Uterus (tissue), 4 donors: ENCODE data around the gene RNF225. TPM values are rescaled to one million over a fixed set of nuclear protein-coding genes. Genes with fewer than 3 reads are reported as not detected.
"Not testable (repeated sequence)": the region's sequence is repeated elsewhere in the genome, so short reads cannot be mapped to it uniquely, and the experiment has no call there.

Experiments used
- DNase-seq, 2 donors: peaks; one replicate each; pipeline ENCODE4 v3.0.0-alpha.2; 2019 to 2020
- H3K27ac ChIP-seq, 2 donors: fragments of 200-600 bp; sonication (generic); 1 replicate in 1 of 2; 2 replicates in 1 of 2; pipeline ENCODE4 v1.5.1; 2016 to 2018
- H3K27me3 ChIP-seq, 2 donors: fragments of 200-600 bp; sonication (generic); one replicate each; pipeline ENCODE4 v1.5.1; 2018 to 2019; ENCODE audit warnings: control low read depth in 1 of 2
- H3K36me3 ChIP-seq, 2 donors: fragments of 200-600 bp; sonication (generic); one replicate each; pipeline ENCODE4 v1.5.1; 2019; ENCODE audit warnings: control low read depth in 1 of 2
- H3K4me1 ChIP-seq, 2 donors: fragments of 200-600 bp; sonication (generic); one replicate each; pipeline ENCODE4 v1.5.1; 2018 to 2019; ENCODE audit warnings: control low read depth in 1 of 2
- H3K4me3 ChIP-seq, 2 donors: fragments of 200-600 bp; sonication (generic); 1 replicate in 1 of 2; 2 replicates in 1 of 2; pipeline ENCODE4 v1.5.1; 2018 to 2019; ENCODE audit warnings: mild to moderate bottlenecking in 1 of 2
- H3K9me3 ChIP-seq, 2 donors: fragments of 200-600 bp; sonication (generic); one replicate each; pipeline ENCODE4 v1.5.1; 2019; ENCODE audit warnings: control low read depth in 1 of 2
- POLR2A ChIP-seq, 2 donors: fragments of 450-650 bp; IDR thresholded peaks; one replicate each; pipeline ENCODE4 v1.6.1; 2016; ENCODE audit warnings: antibody characterized with exemption in 2 of 2, mild to moderate bottlenecking in 1 of 2, moderate library complexity in 1 of 2
- intact Hi-C: fragments of 100-400 bp; cut with DNase I; formaldehyde crosslinking; loops from one replicate; pipeline ENCODE4 v1.15.1; 2023; ENCODE audit warnings: low total_unique reads
- total RNA-seq, 4 donors: library from RNA; depleted of rRNA in 3 of 4; stranded (reverse); fragments of >200 nt in 3 of 4; gene quantifications; one replicate each; pipeline versions ENCODE4 v1.1.0 to v1.2.4, GENCODE V29; 2014 to 2023
- TF ChIP-seq, protein P1 (sequence below), 4 experiments: fragments of 200-600 bp in 2 of 4; fragments of 450-650 bp in 2 of 4; sonication (generic) in 2 of 4; IDR thresholded peaks; one replicate each; pipeline ENCODE4 v1.5.1; 2016 to 2019; ENCODE audit warnings: antibody characterized with exemption in 4 of 4, mild to moderate bottlenecking in 2 of 4, moderate library complexity in 1 of 4
- donor health status: DM: yes; HTN: yes; CAD: no.

The RNF225 gene
- total RNA-seq, result not detected

DNA sequence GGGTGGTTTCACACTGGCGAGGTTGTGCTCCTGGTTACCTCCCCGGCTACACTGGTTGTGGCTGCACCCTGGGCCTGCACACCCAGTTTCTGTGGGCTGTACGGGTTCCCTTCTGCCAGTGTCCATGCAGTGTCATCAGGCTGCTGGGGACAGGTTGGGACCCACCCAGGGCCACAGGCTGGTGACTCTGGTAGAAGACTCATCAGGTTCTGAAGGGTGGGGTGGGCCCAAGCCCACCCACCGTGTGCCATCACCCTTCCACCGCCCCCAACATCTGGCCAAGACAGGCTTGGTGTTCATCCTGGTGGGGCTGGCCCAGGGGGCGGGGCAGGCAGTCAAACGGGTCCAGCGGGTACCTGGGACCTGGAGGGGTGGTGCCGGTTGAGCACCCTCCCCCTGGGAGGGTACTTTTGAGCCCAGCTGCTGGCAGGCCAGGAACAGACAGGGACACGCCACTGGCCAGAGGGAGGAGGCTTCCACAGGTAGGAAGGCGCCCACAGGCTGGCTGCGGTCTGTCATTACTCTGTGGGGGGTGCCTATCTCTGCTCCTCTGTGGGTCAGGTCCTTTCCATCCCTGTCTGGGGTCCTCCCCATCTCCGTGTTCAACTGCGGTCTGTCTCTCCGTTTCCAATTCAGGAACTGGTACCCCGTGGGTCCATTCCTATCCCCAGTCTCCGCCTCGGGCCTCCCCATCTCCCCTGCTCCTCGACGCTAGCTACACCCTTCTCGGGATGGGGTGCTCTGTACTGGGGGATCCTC, at the start of gene RNF225:
TSS of gene RNF225 (plus strand) at position 437 of the 759 bp plus-strand sequence. CDS start 434 bp downstream, outside the sequence.
- Histone ChIP-seq H3K27me3 (peaks cover 0 to 5% of the 10 kb centered on the region in 2 donors), H3K27ac (no peak within 1 kb of the TSS), H3K4me1 (peaks cover 0 to 7% of the 10 kb centered on the region in 2 donors), H3K9me3 (no peaks in the 10 kb centered on the region), H3K4me3 (no peak within 1 kb of the TSS), H3K36me3 (no peaks in the 10 kb centered on the region)
- intact Hi-C loops, result no loop called here
- no peak for DNase-seq
- no peak for TF ChIP-seq POLR2A (IDR thresholded peaks at IDR 0.05)
- TF ChIP-seq, protein P1, sequence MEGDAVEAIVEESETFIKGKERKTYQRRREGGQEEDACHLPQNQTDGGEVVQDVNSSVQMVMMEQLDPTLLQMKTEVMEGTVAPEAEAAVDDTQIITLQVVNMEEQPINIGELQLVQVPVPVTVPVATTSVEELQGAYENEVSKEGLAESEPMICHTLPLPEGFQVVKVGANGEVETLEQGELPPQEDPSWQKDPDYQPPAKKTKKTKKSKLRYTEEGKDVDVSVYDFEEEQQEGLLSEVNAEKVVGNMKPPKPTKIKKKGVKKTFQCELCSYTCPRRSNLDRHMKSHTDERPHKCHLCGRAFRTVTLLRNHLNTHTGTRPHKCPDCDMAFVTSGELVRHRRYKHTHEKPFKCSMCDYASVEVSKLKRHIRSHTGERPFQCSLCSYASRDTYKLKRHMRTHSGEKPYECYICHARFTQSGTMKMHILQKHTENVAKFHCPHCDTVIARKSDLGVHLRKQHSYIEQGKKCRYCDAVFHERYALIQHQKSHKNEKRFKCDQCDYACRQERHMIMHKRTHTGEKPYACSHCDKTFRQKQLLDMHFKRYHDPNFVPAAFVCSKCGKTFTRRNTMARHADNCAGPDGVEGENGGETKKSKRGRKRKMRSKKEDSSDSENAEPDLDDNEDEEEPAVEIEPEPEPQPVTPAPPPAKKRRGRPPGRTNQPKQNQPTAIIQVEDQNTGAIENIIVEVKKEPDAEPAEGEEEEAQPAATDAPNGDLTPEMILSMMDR (IDR thresholded peaks at IDR 0.05), result no peak

DNA sequence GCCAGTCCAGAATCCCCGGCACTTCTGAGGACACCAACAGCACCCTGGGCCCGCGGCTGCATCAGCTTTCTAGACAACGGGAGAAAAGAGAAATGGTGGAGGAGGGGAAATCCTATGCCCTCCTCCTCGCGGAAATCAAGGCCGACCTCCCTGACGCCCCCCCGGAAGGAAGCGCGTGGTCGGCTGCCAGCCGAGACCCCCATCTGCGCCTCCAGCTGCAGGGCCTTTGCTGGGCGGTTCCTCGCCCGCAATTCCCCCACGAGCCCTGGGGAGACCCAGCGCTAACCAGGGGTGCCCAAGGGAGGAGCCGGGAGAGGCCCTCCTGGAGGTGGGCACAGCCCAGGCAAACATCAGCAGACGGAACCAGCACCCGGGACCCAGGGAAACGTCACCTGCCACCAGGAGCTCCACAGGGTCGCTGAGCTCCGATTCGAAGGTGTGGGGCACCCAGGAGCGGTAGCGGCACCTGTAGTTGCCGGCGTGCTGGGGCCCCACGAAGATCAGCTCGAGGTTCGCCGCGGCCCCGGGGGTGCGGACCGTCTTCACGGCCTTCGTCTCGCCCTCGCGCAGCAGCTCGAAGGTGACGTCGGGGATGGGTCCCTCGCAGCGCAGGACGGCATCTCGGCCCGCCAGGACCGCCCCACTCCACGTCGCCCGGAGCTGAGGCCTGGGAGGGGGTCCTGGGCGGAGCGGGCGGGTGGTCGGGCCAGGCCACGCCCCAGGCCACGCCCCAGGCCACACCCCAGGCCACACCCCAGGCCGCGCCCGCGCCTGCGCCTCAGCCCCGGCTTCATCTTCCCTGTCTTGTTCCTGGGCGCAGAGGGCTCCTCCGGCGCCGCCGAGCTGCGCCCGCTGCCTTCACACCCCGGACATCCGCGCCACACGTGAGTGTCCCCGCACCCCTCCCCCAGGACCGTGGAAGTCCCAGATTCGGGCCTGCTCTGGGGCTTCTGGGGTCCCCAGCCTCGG, 48.2 kb upstream of the RNF225 start:
- Histone ChIP-seq H3K4me3 (peak overlapping the region; percentile 57 to 68), H3K36me3 (no peaks in the 10 kb centered on the region), H3K4me1 (no peaks in the 10 kb centered on the region), H3K27ac (peak overlapping the region; percentile 48 to 92), H3K9me3 (no peaks in the 10 kb centered on the region), H3K27me3 (no peaks in the 10 kb centered on the region)
- DNase-seq, result peak; percentile 58 to 68
- intact Hi-C loops, result no loop called here
- TF ChIP-seq, protein P1 (IDR thresholded peaks at IDR 0.05), result peak in 1 of 4 experiments; percentile 15
- TF ChIP-seq POLR2A (IDR thresholded peaks at IDR 0.05), result peak; percentile 16 to 58

DNA sequence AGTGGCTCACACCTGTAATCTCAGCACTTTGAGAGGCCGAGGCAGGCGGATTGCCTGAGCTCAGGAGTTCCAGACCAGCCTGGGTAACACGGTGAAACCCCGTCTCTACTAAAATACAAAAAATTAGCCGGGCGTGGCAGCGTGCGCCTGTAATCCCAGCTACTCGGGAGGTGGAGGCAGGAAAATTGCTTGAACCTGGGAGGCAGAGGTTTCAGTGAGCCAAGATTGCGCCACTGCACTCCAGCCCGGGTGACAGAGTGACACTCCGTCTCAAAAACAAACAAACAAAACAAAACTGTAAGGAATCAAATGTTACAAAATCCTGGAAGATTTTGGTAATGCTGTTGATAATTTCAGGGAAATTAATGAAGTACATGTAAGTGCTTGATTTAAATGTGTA, 47.4 kb upstream of the RNF225 start:
- peak overlapping the region; percentile 48 to 92 for H3K27ac ChIP-seq
- H3K4me3 ChIP-seq, result peak overlapping the region; percentile 57 to 68
- intact Hi-C loops, H3K27me3 ChIP-seq, H3K36me3 ChIP-seq, H3K9me3 ChIP-seq, H3K4me1 ChIP-seq, DNase-seq: not testable (repeated sequence)

DNA sequence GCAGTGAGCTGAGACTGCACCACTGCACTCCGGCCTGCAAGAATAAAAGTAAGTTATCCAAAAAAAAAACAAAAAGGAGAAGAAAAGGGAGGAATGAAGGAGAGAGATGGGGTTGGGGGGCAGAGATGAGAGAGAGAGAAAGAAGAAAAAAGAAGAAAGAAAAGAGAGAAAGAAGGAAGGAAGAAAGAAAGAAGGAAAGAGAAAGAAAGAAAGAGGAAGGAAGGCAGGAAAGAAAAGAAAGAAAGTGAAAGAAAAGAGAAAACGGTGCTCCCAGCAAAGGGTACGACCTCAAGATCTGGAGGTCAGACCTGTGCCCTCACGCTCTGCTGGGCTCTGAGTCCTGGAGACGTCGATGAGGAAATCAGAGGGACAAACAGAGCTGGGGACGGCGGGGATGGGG, 45.9 kb upstream of the RNF225 start:
- Histone ChIP-seq H3K36me3 (no peaks in the 10 kb centered on the region), H3K27ac (no peak overlapping the region), H3K4me3 (no peak overlapping the region), H3K4me1 (no peaks in the 10 kb centered on the region), H3K9me3 (no peaks in the 10 kb centered on the region), H3K27me3 (no peaks in the 10 kb centered on the region)
- TF ChIP-seq POLR2A (IDR thresholded peaks at IDR 0.05), result no peak
- intact Hi-C loops, result no loop called here
- no peak for DNase-seq

DNA sequence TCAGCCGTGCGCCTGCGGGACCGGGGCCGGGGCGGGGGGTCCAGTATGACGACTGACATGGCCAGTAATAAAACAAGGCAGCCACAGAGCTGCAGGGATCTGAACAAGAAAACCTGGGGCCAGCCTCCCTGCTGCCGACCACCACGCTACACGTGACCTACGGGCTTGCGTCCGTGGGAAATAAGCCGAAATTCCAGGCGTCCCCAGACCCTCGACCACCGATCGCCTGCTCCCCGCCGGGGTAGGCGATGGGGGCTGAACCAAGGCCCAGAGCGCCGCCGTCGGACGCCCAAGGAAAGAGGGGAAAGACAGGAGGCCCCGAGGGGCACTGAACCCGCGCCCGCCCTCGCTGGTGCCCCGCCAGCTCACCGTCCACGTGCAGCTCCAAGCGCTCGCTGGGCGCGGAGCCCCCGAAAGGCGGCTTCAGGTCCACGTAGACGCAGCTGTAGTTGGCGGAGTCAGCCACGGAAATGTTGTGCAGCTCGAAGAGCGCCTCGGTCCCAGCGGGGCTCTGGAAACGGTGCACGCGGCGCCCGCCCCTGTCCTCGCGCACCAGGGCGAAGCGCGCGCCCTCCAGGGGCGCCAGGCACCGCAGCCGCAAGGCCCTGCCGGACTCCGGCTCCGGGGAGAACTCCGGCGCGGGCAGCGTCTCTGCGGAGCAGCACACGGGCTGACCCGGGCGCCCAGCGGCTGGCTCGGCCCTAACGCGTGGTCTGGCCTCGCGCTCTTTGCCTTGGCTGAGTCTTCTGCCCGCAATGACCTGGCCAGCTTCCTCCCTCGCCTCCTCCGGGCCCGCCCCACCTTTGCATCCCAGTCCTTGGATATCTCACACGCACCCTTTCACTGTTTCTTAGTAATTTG, 45.2 kb upstream of the RNF225 start:
- intact Hi-C loops, result no loop called here
- DNase-seq, result no peak
- TF ChIP-seq POLR2A (IDR thresholded peaks at IDR 0.05), result no peak
- TF ChIP-seq, protein P1 (IDR thresholded peaks at IDR 0.05), result no peak
- no peaks in the 10 kb centered on the region for H3K36me3 ChIP-seq
- H3K9me3 ChIP-seq, result no peaks in the 10 kb centered on the region
- H3K4me1 ChIP-seq, result no peaks in the 10 kb centered on the region
- no peak overlapping the region for H3K27ac ChIP-seq
- no peaks in the 10 kb centered on the region for H3K27me3 ChIP-seq
- no peak overlapping the region for H3K4me3 ChIP-seq
